GM12874 (cell line): ENCODE results near the gene EPHA8.

ENCODE experiments used
- CTCF ChIP-seq: IDR thresholded peaks from 2 replicates; pipeline ENCODE4 v1.5.1; 2011; ENCODE audit warnings: low read depth, mild to moderate bottlenecking, control low read depth, low read length, moderate library complexity; ENCODE audit not compliant: insufficient read depth

The EPHA8 gene

DNA sequence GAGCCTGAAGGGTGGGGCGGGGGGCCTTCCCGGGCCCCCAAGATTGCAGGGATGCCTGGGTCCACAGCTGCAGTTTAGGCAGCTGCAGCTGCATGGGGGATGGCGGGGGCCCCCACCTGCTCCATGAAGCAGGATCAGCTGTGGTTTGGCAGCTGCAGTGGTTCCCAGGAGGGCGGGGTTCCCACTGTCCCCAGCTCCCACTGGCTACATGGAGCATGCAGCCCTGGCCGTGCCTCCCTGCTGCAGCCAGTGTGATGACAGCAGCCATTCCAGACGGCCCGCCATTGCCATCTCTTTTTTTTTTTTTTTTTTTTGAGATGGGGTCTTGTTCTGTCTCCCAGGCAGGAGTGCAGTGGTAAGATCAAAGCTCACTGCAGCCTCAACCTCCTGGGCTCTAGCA lies 72.1 kb downstream of the EPHA8 start:
- TF ChIP-seq CTCF, result no peak

DNA sequence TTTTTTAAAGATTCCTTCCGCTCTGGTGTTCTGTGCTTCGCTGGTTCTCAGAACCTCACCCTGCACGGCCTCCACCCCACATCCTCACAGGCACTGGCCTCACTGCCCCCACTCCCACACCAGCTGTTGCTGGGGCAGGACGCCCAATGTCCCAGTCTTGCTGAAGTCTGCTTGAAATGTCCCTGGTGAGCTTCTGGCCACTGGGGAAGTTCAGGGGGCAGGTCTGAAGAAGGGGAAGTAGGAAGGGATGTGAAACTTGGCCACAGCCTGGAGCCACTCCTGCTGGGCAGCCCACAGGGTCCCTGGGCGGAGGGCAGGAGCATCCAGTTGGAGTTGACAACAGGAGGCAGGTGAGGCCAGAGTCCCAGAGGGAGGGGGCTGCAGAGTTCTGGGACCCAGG lies 73.1 kb downstream of the EPHA8 start, which contains the start of gene C1QA:
TSS of gene C1QA (plus strand) at position 276 of the 400 bp plus-strand sequence. CDS start 989 bp downstream, outside the sequence.
- TF ChIP-seq CTCF, result no peak

DNA sequence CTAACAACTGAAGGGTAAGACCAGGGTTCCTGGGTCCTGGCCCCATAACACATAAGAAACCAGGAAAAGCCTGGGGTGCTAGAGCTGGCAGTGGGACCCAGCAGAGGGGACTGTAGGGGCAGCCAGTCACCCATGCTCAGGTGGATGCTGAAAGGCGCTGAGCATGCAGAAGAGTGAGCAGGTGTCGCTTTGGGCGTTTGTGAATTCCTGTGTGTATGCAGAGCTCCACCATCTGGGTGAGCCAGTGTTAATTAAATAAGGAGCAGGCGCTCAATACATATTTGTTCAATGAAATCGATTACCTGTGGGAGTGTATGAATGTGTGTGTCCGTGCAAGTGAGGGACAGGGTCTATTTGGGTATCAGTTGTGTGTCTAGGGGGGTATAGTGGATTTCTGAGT lies 73.6 kb downstream of the EPHA8 start:
- no peak for TF ChIP-seq CTCF

DNA sequence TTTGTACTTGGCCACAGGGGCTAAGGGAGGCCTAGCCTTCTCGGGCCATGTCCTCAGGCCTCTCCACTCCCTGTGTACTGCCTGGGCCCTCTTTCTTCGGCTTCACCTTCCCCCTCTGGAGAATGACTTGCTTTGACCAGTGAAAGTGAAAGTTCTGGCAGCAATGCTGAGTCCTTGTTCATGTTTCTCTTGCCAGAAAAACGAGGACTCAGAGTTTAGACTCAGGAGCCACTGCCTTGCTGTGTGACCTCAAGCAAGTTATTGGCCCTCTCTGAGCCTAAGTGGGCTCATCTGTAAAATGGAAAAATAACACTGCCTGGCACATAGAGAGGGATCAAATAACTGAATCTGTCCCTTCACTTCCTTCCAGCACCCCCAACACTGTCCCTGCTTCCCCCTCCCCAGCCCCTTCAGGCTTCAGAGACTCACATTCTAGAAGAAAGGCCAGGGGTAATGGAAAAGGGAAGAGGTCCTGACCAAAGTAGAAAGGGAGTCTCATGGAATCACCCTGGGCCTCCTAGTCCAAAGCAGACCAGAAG lies 74.7 kb downstream of the EPHA8 start:
- no peak for TF ChIP-seq CTCF

DNA sequence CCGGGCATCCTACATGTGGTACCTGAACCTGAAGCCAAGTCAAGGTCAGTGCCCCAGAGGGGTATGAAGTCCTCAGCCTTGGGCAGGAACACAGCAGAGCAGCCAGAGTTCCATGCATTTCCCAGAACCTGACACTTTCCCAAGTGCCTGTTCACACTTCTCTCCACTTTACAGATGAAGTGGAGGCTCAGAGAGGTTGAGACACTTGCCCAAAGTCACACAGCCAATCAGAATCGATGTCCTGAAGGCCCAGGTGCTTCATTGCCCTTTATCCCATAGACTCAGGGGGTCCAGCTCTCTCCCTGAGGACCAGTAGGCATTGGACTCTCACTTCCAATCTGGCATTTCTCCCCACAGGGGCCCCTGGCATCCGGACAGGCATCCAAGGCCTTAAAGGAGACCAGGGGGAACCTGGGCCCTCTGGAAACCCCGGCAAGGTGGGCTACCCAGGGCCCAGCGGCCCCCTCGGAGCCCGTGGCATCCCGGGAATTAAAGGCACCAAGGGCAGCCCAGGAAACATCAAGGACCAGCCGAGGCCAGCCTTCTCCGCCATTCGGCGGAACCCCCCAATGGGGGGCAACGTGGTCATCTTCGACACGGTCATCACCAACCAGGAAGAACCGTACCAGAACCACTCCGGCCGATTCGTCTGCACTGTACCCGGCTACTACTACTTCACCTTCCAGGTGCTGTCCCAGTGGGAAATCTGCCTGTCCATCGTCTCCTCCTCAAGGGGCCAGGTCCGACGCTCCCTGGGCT lies 75.4 kb downstream of the EPHA8 start:
- no peak for TF ChIP-seq CTCF

- TF ChIP-seq CTCF, result 0 out of 2 replicates have a peak, but pooled peaks have one; percentile 9
These were observed 76.0 kb downstream of the EPHA8 start for GRCh38 chr1:22639286-22639685.

- no peak for TF ChIP-seq CTCF
These were observed 78.0 kb downstream of the EPHA8 start for GRCh38 chr1:22641247-22641646.
